Activated CD8-positive, alpha-beta memory T cell treated with anti-CD3 and anti-CD28 coated beads for 48 hours (primary cell): ENCODE data around the gene BBS4.
"Not testable (repeated sequence)": the region's sequence is repeated elsewhere in the genome, so short reads cannot be mapped to it uniquely, and the experiment has no call there.

ENCODE experiments used
- DNase-seq, 3 experiments: peaks; one replicate each; pipeline ENCODE4 v3.0.0-alpha.2; 2020; ENCODE audit warnings: low read depth in 2 of 3, low spot score in 2 of 3

Gene BBS4

GRCh38 chr15:72698938-72699337, 12.9 kb downstream of the BBS4 start:
- DNase-seq, result no peak

GRCh38 chr15:72700076-72700475, 14.1 kb downstream of the BBS4 start:
- no peak for DNase-seq

- DNase-seq, result no peak
Observed at GRCh38 chr15:72706266-72706665, 20.3 kb downstream of the BBS4 start.

- not testable (repeated sequence) for DNase-seq
Observed at GRCh38 chr15:72708551-72709303, 22.7 kb downstream of the BBS4 start.

- peak; percentile 11 to 23 (median 17) for DNase-seq
Observed at GRCh38 chr15:72722071-72722696, 36.2 kb downstream of the BBS4 start.

GRCh38 chr15:72724028-72724427, 38.0 kb downstream of the BBS4 start:
- DNase-seq, result no peak

- DNase-seq, result no peak
Observed at GRCh38 chr15:72725446-72725845, 39.4 kb downstream of the BBS4 start.

GRCh38 chr15:72725851-72726250, 39.8 kb downstream of the BBS4 start:
- not testable (repeated sequence) for DNase-seq

- no peak for DNase-seq
Observed at GRCh38 chr15:72727154-72727553, 41.1 kb downstream of the BBS4 start.

GRCh38 chr15:72728249-72728648, 42.2 kb downstream of the BBS4 start:
- DNase-seq, result not testable (repeated sequence)

GRCh38 chr15:72728821-72729220, 42.8 kb downstream of the BBS4 start:
- DNase-seq, result no peak

GRCh38 chr15:72732086-72732485, 46.1 kb downstream of the BBS4 start:
- DNase-seq, result no peak

GRCh38 chr15:72732516-72732915, 46.5 kb downstream of the BBS4 start:
- no peak for DNase-seq

- DNase-seq, result no peak
Observed at GRCh38 chr15:72733941-72734738, 48.1 kb downstream of the BBS4 start.

- DNase-seq, result no peak
Observed at GRCh38 chr15:72735111-72735510, 49.1 kb downstream of the BBS4 start.

GRCh38 chr15:72737061-72737460, 51.1 kb downstream of the BBS4 start:
- no peak for DNase-seq

- no peak for DNase-seq
Observed at GRCh38 chr15:72737723-72738122, 51.7 kb downstream of the BBS4 start.

- DNase-seq, result no peak
Observed at GRCh38 chr15:72740219-72740618, 54.2 kb downstream of the BBS4 start.

GRCh38 chr15:72749700-72750099, 63.7 kb downstream of the BBS4 start:
- no peak for DNase-seq

- DNase-seq, result no peak
Observed at GRCh38 chr15:72751751-72752455, 65.9 kb downstream of the BBS4 start.

- no peak for DNase-seq
Observed at GRCh38 chr15:72754096-72754495, 68.1 kb downstream of the BBS4 start.
